C4-2B (cell line): Measurements from ENCODE around the gene COX4I1.

Source experiments
- ZFX ChIP-seq: fragments of 450-650 bp; IDR thresholded peaks from 2 replicates; pipeline ENCODE4 v1.6.1; 2017
- TF ChIP-seq, protein P1 (sequence below): fragments of 450-650 bp; conservative IDR thresholded peaks from 2 replicates; pipeline ENCODE4 v1.5.1; 2017; ENCODE audit warnings: mild to moderate bottlenecking

DNA sequence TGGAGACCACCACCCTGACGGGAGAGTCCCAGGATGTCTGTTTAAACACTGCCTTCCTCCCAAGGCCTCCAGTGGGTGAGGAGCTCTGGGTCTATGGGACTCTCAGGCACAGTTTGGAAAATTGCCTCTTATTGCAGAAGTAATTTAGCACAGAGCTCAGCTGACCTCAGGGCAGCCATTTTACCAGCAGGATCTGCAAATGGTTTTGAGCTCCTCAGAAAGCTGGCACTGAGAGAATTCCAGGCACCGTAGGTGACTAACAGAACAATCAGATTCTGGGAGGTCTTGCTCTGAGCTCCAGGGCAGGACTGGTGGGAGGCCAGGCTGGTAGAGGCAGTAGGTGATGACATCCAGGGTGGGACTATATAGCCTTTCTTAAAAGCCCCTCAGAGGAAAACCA lies 31.3 kb upstream of the COX4I1 start:
- TF ChIP-seq, protein P1, sequence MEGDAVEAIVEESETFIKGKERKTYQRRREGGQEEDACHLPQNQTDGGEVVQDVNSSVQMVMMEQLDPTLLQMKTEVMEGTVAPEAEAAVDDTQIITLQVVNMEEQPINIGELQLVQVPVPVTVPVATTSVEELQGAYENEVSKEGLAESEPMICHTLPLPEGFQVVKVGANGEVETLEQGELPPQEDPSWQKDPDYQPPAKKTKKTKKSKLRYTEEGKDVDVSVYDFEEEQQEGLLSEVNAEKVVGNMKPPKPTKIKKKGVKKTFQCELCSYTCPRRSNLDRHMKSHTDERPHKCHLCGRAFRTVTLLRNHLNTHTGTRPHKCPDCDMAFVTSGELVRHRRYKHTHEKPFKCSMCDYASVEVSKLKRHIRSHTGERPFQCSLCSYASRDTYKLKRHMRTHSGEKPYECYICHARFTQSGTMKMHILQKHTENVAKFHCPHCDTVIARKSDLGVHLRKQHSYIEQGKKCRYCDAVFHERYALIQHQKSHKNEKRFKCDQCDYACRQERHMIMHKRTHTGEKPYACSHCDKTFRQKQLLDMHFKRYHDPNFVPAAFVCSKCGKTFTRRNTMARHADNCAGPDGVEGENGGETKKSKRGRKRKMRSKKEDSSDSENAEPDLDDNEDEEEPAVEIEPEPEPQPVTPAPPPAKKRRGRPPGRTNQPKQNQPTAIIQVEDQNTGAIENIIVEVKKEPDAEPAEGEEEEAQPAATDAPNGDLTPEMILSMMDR: no peak
- no peak for TF ChIP-seq ZFX
